ENCODE measurements around the gene HES5. TPM values are rescaled to one million over a fixed set of nuclear protein-coding genes. Genes with fewer than 3 reads are reported as not detected.
A peak's percentile ranks its signal among the peaks of the same experiment; 100 is the strongest.

HES5 gene
- total RNA-seq, 4 donors from 2014 or later: not detected

- Histone ChIP-seq H3K36me3 (peaks cover 0 to 58% of the 10 kb centered on the region in 2 donors), H3K27me3 (peaks cover under 1% of the 10 kb centered on the region), H3K4me1 (peaks cover 0 to 58% (median 18%) of the 10 kb centered on the region in 3 donors), H3K27ac (no peak overlapping the region), H3K9me3 (no peaks in the 10 kb centered on the region), H3K4me3 (no peak overlapping the region)
- no peak for TF ChIP-seq CTCF (IDR thresholded peaks at IDR 0.05)
- no peak for TF ChIP-seq POLR2A (IDR thresholded peaks at IDR 0.05)
- no peak for TF ChIP-seq EP300 (IDR thresholded peaks at IDR 0.05)
- TF ChIP-seq POLR2AphosphoS5 (IDR thresholded peaks at IDR 0.05): no peak
- 78% methylated on average over 4 of the region's 35 CpGs; no CpG with 5 or more reads in 1 of the 2 donors for WGBS, 2 donors (ENCODE audit: low coverage in 1 of 2)
- ATAC-seq: no peak
Measured at GRCh38 chr1:2559509-2560298, 29.6 kb upstream of the HES5 start.

DNA sequence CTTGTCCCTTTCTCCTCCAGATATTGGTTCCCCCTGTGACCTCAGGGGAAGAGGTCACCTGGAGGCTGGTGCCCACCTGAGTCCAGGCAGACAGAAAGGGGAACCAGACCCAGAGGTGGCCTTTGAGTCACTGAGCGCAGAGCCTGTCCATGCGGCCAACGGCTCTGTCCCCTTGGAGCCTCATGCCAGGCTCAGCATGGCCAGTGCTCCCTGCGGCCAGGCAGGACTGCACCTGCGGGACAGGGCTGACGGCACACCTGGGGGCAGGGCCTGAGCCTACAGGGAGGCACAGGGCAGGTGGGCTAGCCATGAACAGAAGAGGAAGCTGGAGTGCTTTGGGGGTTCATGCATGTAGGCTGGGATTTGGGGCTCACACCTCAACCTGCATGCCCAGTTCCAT, 28.8 kb upstream of the HES5 start:
- Histone ChIP-seq H3K4me1 (peaks cover 0 to 63% (median 18%) of the 10 kb centered on the region in 3 donors), H3K27me3 (no peaks in the 10 kb centered on the region), H3K27ac (no peak overlapping the region), H3K9me3 (no peaks in the 10 kb centered on the region), H3K4me3 (no peak overlapping the region), H3K36me3 (peaks cover 0 to 58% of the 10 kb centered on the region in 2 donors)
- ATAC-seq: no peak
- WGBS, 2 donors (ENCODE audit: low coverage in 1 of 2): 80% methylated on average over 1 of the region's 6 CpGs
- TF ChIP-seq CTCF (IDR thresholded peaks at IDR 0.05) (no peak), POLR2A (IDR thresholded peaks at IDR 0.05) (no peak), EP300 (IDR thresholded peaks at IDR 0.05) (no peak), POLR2AphosphoS5 (IDR thresholded peaks at IDR 0.05) (no peak)

GRCh38 chr1:2558420-2558819, 28.4 kb upstream of the HES5 start:
- peaks cover 0 to 56% of the 10 kb centered on the region in 2 donors for H3K36me3 ChIP-seq
- H3K27ac ChIP-seq: no peak overlapping the region

GRCh38 chr1:2557482-2558400, 27.7 kb upstream of the HES5 start:
- H3K4me3 ChIP-seq: peak overlapping the region in 1 of 2 donors; percentile 58
- no peak for ATAC-seq
- H3K4me1 ChIP-seq: peaks cover 0 to 63% (median 18%) of the 10 kb centered on the region in 3 donors
- H3K36me3 ChIP-seq: peaks cover 0 to 49% of the 10 kb centered on the region in 2 donors
- WGBS, 2 donors (ENCODE audit: low coverage in 1 of 2): no CpG with 5 or more reads among the region's 30 CpGs
- H3K9me3 ChIP-seq: no peaks in the 10 kb centered on the region
- no peaks in the 10 kb centered on the region for H3K27me3 ChIP-seq
- no peak for TF ChIP-seq POLR2AphosphoS5 (IDR thresholded peaks at IDR 0.05)
- no peak for TF ChIP-seq POLR2A (IDR thresholded peaks at IDR 0.05)
- TF ChIP-seq CTCF (IDR thresholded peaks at IDR 0.05): no peak
- no peak for TF ChIP-seq EP300 (IDR thresholded peaks at IDR 0.05)
- peak overlapping the region in 3 of 4 donors; percentile 84 to 90 (median 87) for H3K27ac ChIP-seq

More at GRCh38 chr1:2558420-2558819, 28.4 kb upstream of the HES5 start:
- ATAC-seq: no peak
- TF ChIP-seq POLR2A (IDR thresholded peaks at IDR 0.05) (no peak), CTCF (IDR thresholded peaks at IDR 0.05) (no peak), POLR2AphosphoS5 (IDR thresholded peaks at IDR 0.05) (no peak), EP300 (IDR thresholded peaks at IDR 0.05) (no peak)
- H3K4me1 ChIP-seq: peaks cover 0 to 63% (median 18%) of the 10 kb centered on the region in 3 donors
- WGBS, 2 donors (ENCODE audit: low coverage in 1 of 2): 97% methylated on average over 5 of the region's 12 CpGs; no CpG with 5 or more reads in 1 of the 2 donors
- no peaks in the 10 kb centered on the region for H3K27me3 ChIP-seq
- no peak overlapping the region for H3K4me3 ChIP-seq
- no peaks in the 10 kb centered on the region for H3K9me3 ChIP-seq

Data from gastroesophageal sphincter (tissue), 4 donors.